Subcutaneous adipose tissue (tissue), 4 donors: ENCODE results near the gene BBIP1. TPM values are rescaled to one million over a fixed set of nuclear protein-coding genes. Genes with fewer than 3 reads are reported as not detected.

ENCODE experiments used
- CTCF ChIP-seq: fragments of 450-650 bp; IDR thresholded peaks from one replicate; pipeline ENCODE4 v1.5.1; 2016; ENCODE audit warnings: low read depth, mild to moderate bottlenecking, control low read depth, antibody characterized with exemption, moderate library complexity
- total RNA-seq, 4 donors: library from RNA; depleted of rRNA; stranded (reverse); fragments of >200 nt; gene quantifications; one replicate each; pipeline ENCODE4 v1.1.0, GENCODE V29; 2016

The BBIP1 gene
- total RNA-seq, 4 donors from 2014 or later, result 17.3 to 37.3 (median 24.8) TPM

DNA sequence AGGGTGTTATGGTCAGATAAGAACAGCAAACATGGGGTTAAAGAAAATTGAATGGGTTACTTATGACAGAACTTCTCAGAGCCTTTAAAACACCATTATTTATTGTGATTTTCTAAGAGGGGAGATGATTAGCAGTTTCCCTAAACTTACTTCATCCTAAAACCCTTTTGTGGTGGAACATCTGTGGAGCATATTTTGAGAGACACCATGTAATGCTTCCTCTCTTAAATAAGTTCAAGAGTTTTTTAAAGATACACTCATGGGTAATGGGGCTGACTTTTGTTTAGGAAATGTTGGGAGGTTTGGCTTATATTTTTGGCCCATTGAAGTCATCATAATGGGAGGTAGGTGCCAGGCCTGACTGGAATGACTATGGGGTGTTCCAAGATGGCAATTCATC is 55.6 kb downstream of the BBIP1 start:
- no peak for TF ChIP-seq CTCF

DNA sequence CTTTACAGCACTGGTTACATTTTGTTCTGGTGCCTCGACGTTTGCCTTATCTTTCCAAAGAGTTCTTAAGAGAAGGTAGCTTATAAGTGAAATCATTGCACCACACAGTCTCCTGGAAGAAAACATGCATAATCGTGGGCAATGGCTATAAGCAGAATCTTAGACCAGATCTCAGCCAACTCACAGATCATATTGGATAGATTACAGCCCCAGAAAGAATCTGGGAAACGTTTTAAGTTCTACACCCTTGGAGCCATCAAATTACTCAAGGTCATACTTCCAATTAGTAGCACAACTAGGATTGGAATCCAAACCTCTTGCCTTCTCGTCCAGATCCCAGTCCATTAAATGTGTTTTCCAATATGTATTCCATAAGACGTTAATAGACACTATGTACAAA is 56.0 kb downstream of the BBIP1 start:
- no peak for TF ChIP-seq CTCF

DNA sequence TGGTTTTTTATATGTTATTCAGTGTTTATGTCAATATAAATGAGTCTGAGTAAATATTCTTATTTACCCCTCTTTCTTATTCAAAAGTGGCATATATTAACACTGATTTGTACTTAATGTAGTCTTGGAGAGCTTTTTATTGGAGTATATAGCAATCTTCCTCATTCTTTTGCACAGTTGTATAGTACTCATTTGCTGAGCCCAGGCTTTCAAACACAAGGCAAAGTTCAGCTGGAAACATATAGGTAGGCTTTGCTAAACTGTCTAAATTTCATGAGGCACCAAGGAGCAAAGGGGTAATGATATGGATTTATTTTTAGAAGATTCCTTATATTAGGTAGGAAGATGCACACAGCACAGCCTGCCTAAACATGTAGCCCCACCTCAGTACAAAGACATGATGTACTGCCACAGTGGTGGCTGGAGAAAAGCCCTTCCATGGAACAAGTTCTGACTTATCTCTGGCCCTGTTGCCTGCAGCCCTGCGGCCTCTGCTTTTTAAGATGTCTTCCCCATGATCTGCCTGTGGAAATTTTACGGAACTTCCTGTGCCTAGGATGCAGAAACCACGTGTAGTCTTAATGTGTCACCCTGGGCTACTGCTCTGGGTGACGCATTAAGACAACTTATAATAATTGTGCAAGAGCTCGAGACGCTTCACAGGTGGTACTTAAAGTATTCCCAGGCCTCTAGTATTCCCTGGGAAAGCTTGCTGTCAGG is 56.9 kb downstream of the BBIP1 start:
- TF ChIP-seq CTCF, result no peak

- TF ChIP-seq CTCF, result no peak
These were observed 57.5 kb downstream of the BBIP1 start for GRCh38 chr10:110861476-110861875.

GRCh38 chr10:110860576-110861241 is 58.3 kb downstream of the BBIP1 start:
- no peak for TF ChIP-seq CTCF

GRCh38 chr10:110859973-110860376 is 59.0 kb downstream of the BBIP1 start:
- TF ChIP-seq CTCF, result no peak

DNA sequence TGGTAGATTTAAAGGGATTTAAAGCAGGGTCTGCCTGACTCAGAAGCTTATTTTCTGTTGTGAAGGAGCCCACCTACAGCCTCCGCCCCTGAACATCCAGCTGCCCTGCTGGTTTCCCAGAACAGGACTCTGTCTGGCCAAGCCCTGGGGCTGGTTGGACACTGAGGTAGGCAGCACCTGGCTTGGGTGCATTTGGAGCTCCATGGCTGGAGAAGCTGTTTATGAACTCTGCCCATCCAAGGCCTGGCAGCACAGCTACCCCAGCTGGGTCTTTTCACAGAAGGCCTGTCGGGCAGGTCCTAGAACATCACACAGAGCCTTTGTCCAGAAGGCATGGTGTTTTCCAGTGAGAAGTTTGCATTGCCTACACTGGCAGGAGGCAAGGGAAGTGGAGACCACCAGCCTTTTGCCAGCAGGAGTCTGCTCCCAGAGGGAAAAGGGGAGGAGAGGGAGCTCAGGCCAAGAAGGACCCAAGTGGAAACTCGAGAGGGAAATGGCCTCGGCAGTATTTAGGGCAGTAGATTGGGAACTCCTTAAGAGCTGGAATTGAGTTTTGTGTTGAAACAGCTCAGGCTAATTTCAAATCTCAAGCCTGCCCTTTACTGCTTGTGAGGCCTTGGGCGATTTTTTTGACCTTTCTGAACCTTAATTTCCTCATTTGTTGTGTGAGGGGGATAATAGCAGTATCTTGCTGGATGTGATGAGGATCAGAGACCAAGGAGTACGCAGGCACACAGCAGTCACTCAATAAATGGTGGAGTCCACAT is 59.6 kb downstream of the BBIP1 start:
- TF ChIP-seq CTCF, result no peak
